HCT116 (cell line): Measurements from ENCODE around the gene DDX10. TPM values are rescaled to one million over a fixed set of nuclear protein-coding genes. Genes with fewer than 3 reads are reported as not detected.

Experiments
- ATAC-seq: fragments of 200-7000 bp; cut with Tn5 transposase; 2 replicates; pipeline ENCODE4 v1.9.1; 2020; ENCODE audit warnings: mild to moderate bottlenecking, moderate library complexity
- BruUV-seq: library from RNA; stranded (reverse); fragments of 400-500 nt; replicated peaks from 2 replicates; lab custom pipeline; 2021; lab: Mats Ljungman, UMichigan
- CTCF ChIA-PET: fragments of 300-600 bp; sonication (Branson Sonifier 250); formaldehyde crosslinking; loops from one replicate; lab custom pipeline; 2021; ENCODE audit warnings: antibody characterized with exemption; lab: Charles Lee
- POLR2A ChIA-PET: fragments of 300-600, 350-600 bp; sonication (Branson Sonifier 250); formaldehyde crosslinking; loops from one replicate; lab custom pipeline; 2021; ENCODE audit warnings: antibody characterized with exemption; lab: Charles Lee
- RAD21 ChIA-PET, 2 experiments: fragments of 300-600 bp; sonication (Branson Sonifier 250); formaldehyde crosslinking; loops; one replicate each; lab custom pipeline; 2023; ENCODE audit warnings: low total read pairs in 2 of 2; ENCODE audit not compliant: uncharacterized antibody in 2 of 2, unreplicated experiment in 2 of 2, low non-redundant PET in 1 of 2; lab: Charles Lee
- DNase-seq: peaks from one replicate; pipeline ENCODE4 v3.0.0-alpha.2; 2010; ENCODE audit warnings: low read depth, low spot score
- H2AFZ ChIP-seq: fragments of 200-600 bp; shearing (Covaris generic), sonication (generic); 2 replicates; pipeline ENCODE4 v1.6.1; 2017; ENCODE audit warnings: low read depth, mixed run types, mixed read lengths, antibody characterized with exemption, low read length; ENCODE audit not compliant: poor library complexity, severe bottlenecking
- H3K27ac ChIP-seq: 2 replicates; pipeline ENCODE4 v1.5.1; 2012; ENCODE audit warnings: low read depth, low read length
- H3K27me3 ChIP-seq: fragments of 200-600 bp; sonication (generic); 2 replicates; pipeline ENCODE4 v1.6.1; 2016; ENCODE audit warnings: mixed run types, low read length, mixed read lengths; ENCODE audit not compliant: insufficient read depth
- H3K36me3 ChIP-seq, 2 experiments: fragments of 200-500 bp in 1 of 2; fragments of 200-600 bp in 1 of 2; sonication (Bioruptor generic) in 1 of 2; sonication (generic) in 1 of 2; 2 replicates each; pipeline versions ENCODE4 v1.5.1 to v1.6.1; 2014 to 2016; ENCODE audit warnings: low read length in 2 of 2, inconsistent platforms in 1 of 2, mixed read lengths in 1 of 2, mixed run types in 1 of 2; ENCODE audit not compliant: insufficient read depth in 2 of 2, control insufficient read depth in 1 of 2
- H3K4me1 ChIP-seq, 2 experiments: fragments of 200-600 bp in 1 of 2; sonication (generic) in 1 of 2; 2 replicates each; pipeline versions ENCODE4 v1.5.1 to v1.6.1; 2012 to 2017; ENCODE audit warnings: low read length in 2 of 2, inconsistent platforms in 1 of 2, mild to moderate bottlenecking in 1 of 2, mixed read lengths in 1 of 2, mixed run types in 1 of 2, moderate library complexity in 1 of 2; ENCODE audit not compliant: insufficient read depth in 2 of 2, control insufficient read depth in 1 of 2
- H3K4me2 ChIP-seq: fragments of 200-600 bp; sonication (generic); 2 replicates; pipeline ENCODE4 v1.6.1; 2017; ENCODE audit warnings: mixed run types, low read length, mixed read lengths
- H3K4me3 ChIP-seq, 2 experiments: fragments of 200-600 bp in 1 of 2; sonication (generic) in 1 of 2; replicated peaks in 1 of 2; 2 replicates each; pipeline ENCODE4 v1.5.1; 2011 to 2016; ENCODE audit warnings: low read length in 2 of 2, control low read depth in 1 of 2, low read depth in 1 of 2, mild to moderate bottlenecking in 1 of 2, mixed read lengths in 1 of 2, mixed run types in 1 of 2
- H3K79me2 ChIP-seq: fragments of 200-600 bp; sonication (generic); 2 replicates; pipeline ENCODE4 v1.6.1; 2017; ENCODE audit warnings: mild to moderate bottlenecking, mixed run types, low read length, moderate library complexity, mixed read lengths; ENCODE audit not compliant: insufficient read depth
- H3K9ac ChIP-seq: fragments of 200-600 bp; sonication (generic); 2 replicates; pipeline ENCODE4 v1.6.1; 2016; ENCODE audit warnings: low read length, mixed read lengths
- H3K9me2 ChIP-seq: fragments of 200-600 bp; sonication (generic), shearing (Covaris generic); 2 replicates; pipeline ENCODE4 v1.6.1; 2017; ENCODE audit warnings: mixed run types, mild to moderate bottlenecking, moderate library complexity; ENCODE audit not compliant: insufficient read depth
- H3K9me3 ChIP-seq, 2 experiments: fragments of 200-500 bp in 1 of 2; fragments of 200-600 bp in 1 of 2; sonication (Bioruptor generic) in 1 of 2; sonication (generic) in 1 of 2; 2 replicates each; pipeline ENCODE4 v1.6.1; 2014 to 2017; ENCODE audit warnings: low read length in 2 of 2, mixed read lengths in 2 of 2, inconsistent platforms in 1 of 2, low read depth in 1 of 2, mild to moderate bottlenecking in 1 of 2, mixed run types in 1 of 2, moderate library complexity in 1 of 2; ENCODE audit not compliant: control insufficient read depth in 1 of 2, insufficient read depth in 1 of 2
- H4K20me1 ChIP-seq: fragments of 200-600 bp; sonication (generic), shearing (Covaris generic); 2 replicates; pipeline ENCODE4 v1.6.1; 2017; ENCODE audit warnings: mixed run types, mild to moderate bottlenecking, moderate library complexity; ENCODE audit not compliant: insufficient read depth
- CEBPB ChIP-seq: IDR thresholded peaks from 2 replicates; pipeline ENCODE4 v1.6.1; 2012; ENCODE audit warnings: low read depth
- EGR1 ChIP-seq: IDR thresholded peaks from 2 replicates; pipeline ENCODE4 v1.6.1; 2012; ENCODE audit warnings: low read depth
- EZH2phosphoT487 ChIP-seq: fragments of 200-600 bp; IDR thresholded peaks from 2 replicates; pipeline ENCODE4 v1.6.1; 2018; ENCODE audit warnings: antibody characterized with exemption, borderline replicate concordance
- JUND ChIP-seq: IDR thresholded peaks from 2 replicates; pipeline ENCODE4 v1.6.1; 2012
- MAX ChIP-seq: IDR thresholded peaks from 2 replicates; pipeline ENCODE4 v1.6.1; 2012
- POLR2A ChIP-seq: IDR thresholded peaks from 2 replicates; pipeline ENCODE4 v1.7.0; 2011; ENCODE audit warnings: borderline replicate concordance; ENCODE audit not compliant: insufficient read depth, insufficient read length; ENCODE audit errors: extremely low read depth
- TCF7L2 ChIP-seq: IDR thresholded peaks from 2 replicates; pipeline ENCODE4 v1.7.0; 2011; ENCODE audit warnings: borderline replicate concordance, inconsistent platforms; ENCODE audit not compliant: insufficient read depth, insufficient read length; ENCODE audit errors: extremely low read depth
- intact Hi-C: fragments of 100-400 bp; cut with micrococcal nuclease; formaldehyde crosslinking; loops from 2 replicates; pipeline ENCODE4 v1.10.0; 2022
- total RNA-seq: library from RNA; stranded (reverse); gene quantifications from one replicate; pipeline ENCODE4 v1.2.1, GENCODE V29; 2021; ENCODE audit not compliant: unreplicated experiment
- TF ChIP-seq, protein P1 (sequence below): IDR thresholded peaks from 2 replicates; pipeline ENCODE4 v1.6.1; 2012
- TF ChIP-seq, protein P2 (sequence below): IDR thresholded peaks from 2 replicates; pipeline ENCODE4 v1.6.1; 2011; ENCODE audit warnings: mild to moderate bottlenecking, low read length, moderate library complexity; ENCODE audit not compliant: insufficient replicate concordance; ENCODE audit errors: extremely low read depth

The DDX10 gene
- total RNA-seq, 1 experiment from 2014 or later, result 66.5 TPM

DNA sequence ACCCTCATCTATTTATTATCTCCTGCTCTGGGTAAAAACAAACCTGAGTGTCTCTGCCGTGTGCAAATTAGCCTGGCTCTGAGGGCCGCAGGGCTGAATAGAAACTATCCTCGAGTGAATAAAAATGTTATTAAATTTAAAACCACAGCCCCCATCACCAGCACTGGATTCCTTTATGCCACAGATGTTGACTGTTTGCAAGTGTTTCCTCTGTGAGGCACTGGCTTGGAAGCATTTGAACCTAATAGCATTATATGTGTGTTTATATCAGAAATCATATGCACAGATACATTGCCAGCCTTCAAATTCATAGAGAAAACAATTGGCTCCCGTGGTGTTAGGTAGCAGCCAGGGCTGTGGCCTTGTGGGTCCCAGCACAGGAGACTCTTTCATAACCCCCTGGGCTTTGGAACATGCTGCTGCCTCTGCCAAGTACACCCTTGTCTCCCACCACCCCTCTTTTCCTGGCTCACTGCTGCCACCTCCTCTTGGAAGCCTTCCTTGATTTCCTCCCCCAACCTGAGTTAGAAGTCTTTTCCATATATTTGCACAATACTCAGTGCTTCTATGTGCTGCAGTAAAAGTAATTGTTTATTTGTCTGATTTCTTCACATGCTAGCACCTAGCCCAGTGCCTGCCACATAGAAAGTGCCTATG is 294.4 kb downstream of the DDX10 start:
- CTCF ChIA-PET, result interaction anchor here (1.2 kb wide), 1 partner anchor 171 kb away, joined by 5 read pairs; no protein-coding TSS in a partner anchor
- H2AFZ ChIP-seq, result no peak overlapping the region
- TF ChIP-seq EZH2phosphoT487 (no peak), TCF7L2 (no peak), JUND (no peak), POLR2A (no peak), MAX (no peak), EGR1 (no peak), CEBPB (no peak)
- TF ChIP-seq, protein P1, sequence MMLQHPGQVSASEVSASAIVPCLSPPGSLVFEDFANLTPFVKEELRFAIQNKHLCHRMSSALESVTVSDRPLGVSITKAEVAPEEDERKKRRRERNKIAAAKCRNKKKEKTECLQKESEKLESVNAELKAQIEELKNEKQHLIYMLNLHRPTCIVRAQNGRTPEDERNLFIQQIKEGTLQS, result no peak
- TF ChIP-seq, protein P2, sequence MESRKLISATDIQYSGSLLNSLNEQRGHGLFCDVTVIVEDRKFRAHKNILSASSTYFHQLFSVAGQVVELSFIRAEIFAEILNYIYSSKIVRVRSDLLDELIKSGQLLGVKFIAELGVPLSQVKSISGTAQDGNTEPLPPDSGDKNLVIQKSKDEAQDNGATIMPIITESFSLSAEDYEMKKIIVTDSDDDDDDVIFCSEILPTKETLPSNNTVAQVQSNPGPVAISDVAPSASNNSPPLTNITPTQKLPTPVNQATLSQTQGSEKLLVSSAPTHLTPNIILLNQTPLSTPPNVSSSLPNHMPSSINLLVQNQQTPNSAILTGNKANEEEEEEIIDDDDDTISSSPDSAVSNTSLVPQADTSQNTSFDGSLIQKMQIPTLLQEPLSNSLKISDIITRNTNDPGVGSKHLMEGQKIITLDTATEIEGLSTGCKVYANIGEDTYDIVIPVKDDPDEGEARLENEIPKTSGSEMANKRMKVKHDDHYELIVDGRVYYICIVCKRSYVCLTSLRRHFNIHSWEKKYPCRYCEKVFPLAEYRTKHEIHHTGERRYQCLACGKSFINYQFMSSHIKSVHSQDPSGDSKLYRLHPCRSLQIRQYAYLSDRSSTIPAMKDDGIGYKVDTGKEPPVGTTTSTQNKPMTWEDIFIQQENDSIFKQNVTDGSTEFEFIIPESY, result no peak
- no peak overlapping the region for H3K4me3 ChIP-seq
- H3K9me2 ChIP-seq, result no peaks in the 10 kb centered on the region
- H3K9ac ChIP-seq, result no peak overlapping the region
- no peaks in the 10 kb centered on the region for H3K9me3 ChIP-seq
- H3K27ac ChIP-seq, result peak overlapping the region; percentile 45
- no peaks in the 10 kb centered on the region for H3K79me2 ChIP-seq
- no TSS peak for BruUV-seq
- ATAC-seq, result peak; percentile 16; the same call in 1 of the 2 replicates
- H3K4me2 ChIP-seq, result peak overlapping the region; percentile 49
- POLR2A ChIA-PET, result interaction anchor here (1.2 kb wide), 1 partner anchor 8 kb away, joined by 3 read pairs; no protein-coding TSS in a partner anchor
- DNase-seq, result no peak
- no peaks in the 10 kb centered on the region for H3K27me3 ChIP-seq
- H4K20me1 ChIP-seq, result no peaks in the 10 kb centered on the region
- peaks cover 37 to 41% of the 10 kb centered on the region in 2 experiments for H3K4me1 ChIP-seq
- intact Hi-C loops, result no loop called here
- H3K36me3 ChIP-seq, result no peaks in the 10 kb centered on the region
- RAD21 ChIA-PET, result no interaction called here
